ENCODE results near the gene MTHFR. TPM values are rescaled to one million over a fixed set of nuclear protein-coding genes. Genes with fewer than 3 reads are reported as not detected.

The MTHFR gene
- total and polyA plus RNA-seq, 2 of the 8 experiments (the other 6 are each of a cell fraction or from before 2014, with no cell fraction given), result 8.7 to 18.5 TPM

DNA sequence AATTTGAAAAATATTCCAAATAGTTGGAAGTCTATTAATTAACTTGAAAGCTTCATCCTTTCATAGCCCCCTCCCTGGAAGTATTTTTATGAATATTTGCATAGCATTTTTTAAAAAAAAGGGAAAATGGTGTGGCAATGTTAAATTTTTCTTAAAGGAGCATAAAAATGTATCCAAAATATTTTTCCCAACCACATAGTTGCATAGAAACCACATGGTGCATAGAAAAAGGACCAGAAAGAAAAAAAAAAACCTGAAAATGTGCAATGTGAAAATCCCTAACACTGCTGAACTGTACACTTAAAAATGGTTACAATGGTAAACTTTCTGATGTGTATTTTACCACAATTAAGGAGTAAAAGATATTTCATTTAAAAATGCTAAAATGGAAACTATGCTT lies 35.8 kb downstream of the MTHFR start:
- no peak overlapping the region for H3K4me3 ChIP-seq (ENCODE audit: extremely low read depth in 1 of 4, insufficient read depth in 2 of 4, low read depth in 3 of 4, low read length in 4 of 4)
- no peak overlapping the region for H2AK5ac ChIP-seq (ENCODE audit: low read depth, low read length)
- H3K36me3 ChIP-seq (ENCODE audit: control insufficient read depth in 2 of 4, insufficient read depth in 4 of 4, low read length in 3 of 4), result no peaks in the 10 kb centered on the region
- H2BK120ac ChIP-seq (replicated peaks; ENCODE audit: low read depth, low read length), result no peak overlapping the region
- no peaks in the 10 kb centered on the region for H3K9me3 ChIP-seq (ENCODE audit: insufficient read depth in 2 of 2, low read depth in 1 of 2, low read length in 1 of 2)
- H4K8ac ChIP-seq (ENCODE audit: extremely low read depth, insufficient read depth, low read length), result no peak overlapping the region
- H3K4ac ChIP-seq (replicated peaks; ENCODE audit: insufficient read length, low read depth, low read length), result no peak overlapping the region
- ChIA-PET POLR2A (ENCODE audit: partially characterized antibody) (interaction anchor here (0.7 to 1.0 kb wide), 2 partner anchors 8 to 582 kb away, joined by 3 read pairs; no protein-coding TSS in a partner anchor), CTCF (ENCODE audit: partially characterized antibody) (interaction anchor here (0.7 to 1.3 kb wide), 3 partner anchors 10 to 594 kb away, joined by 3 to 5 read pairs (median 3); no protein-coding TSS in a partner anchor)
- H3K9ac ChIP-seq (replicated peaks in 1 of 4; ENCODE audit: extremely low read depth in 1 of 4, low read depth in 3 of 4, low read length in 3 of 4), result no peak overlapping the region
- H3K4me2 ChIP-seq (ENCODE audit: insufficient read depth in 1 of 2, low read depth in 2 of 2, low read length in 2 of 2), result no peak overlapping the region
- no peaks in the 10 kb centered on the region for H3K79me1 ChIP-seq (ENCODE audit: low read depth, low read length)
- no peak overlapping the region for H3K56ac ChIP-seq (replicated peaks; ENCODE audit: insufficient read length, low read depth, low read length)
- no peaks in the 10 kb centered on the region for H4K20me1 ChIP-seq (replicated peaks in 1 of 2; ENCODE audit: control insufficient read depth in 1 of 2, insufficient read depth in 2 of 2, low read length in 2 of 2)
- H3K18ac ChIP-seq (ENCODE audit: extremely low read depth, low read length), result no peak overlapping the region
- H3K23me2 ChIP-seq (ENCODE audit: low read depth, low read length), result no peaks in the 10 kb centered on the region
- no peak overlapping the region for H4K91ac ChIP-seq (replicated peaks; ENCODE audit: insufficient read length, low read length)
- H2AFZ ChIP-seq (ENCODE audit: low read length), result no peak overlapping the region
- H3K27me3 ChIP-seq (replicated peaks in 1 of 4; ENCODE audit: control insufficient read depth in 3 of 4, extremely low read depth in 1 of 4, insufficient read depth in 3 of 4, low read length in 3 of 4), result peaks cover 0 to 4% (median 0%) of the 10 kb centered on the region in 4 experiments; a peak in 3 of 7 replicates
- FAIRE-seq (no peak), DNase-seq (ENCODE audit: low read depth in 1 of 2, low spot score in 2 of 2) (no peak)
- H3K79me2 ChIP-seq (ENCODE audit: control insufficient read depth in 1 of 2, insufficient read depth in 2 of 2, low read length in 2 of 2), result no peaks in the 10 kb centered on the region
- H3K14ac ChIP-seq (ENCODE audit: insufficient read length), result no peak overlapping the region
- no peak overlapping the region for H2BK15ac ChIP-seq (ENCODE audit: low read length)
- no peaks in the 10 kb centered on the region for H3K4me1 ChIP-seq (replicated peaks in 1 of 4; ENCODE audit: control insufficient read depth in 3 of 4, insufficient read depth in 4 of 4, low read length in 3 of 4)
- H3K27ac ChIP-seq (ENCODE audit: low read depth, low read length), result no peak overlapping the region
- no peak overlapping the region for H2BK5ac ChIP-seq (ENCODE audit: low read depth, low read length)
- H2BK12ac ChIP-seq (ENCODE audit: low read depth, low read length), result no peak overlapping the region
- no peak overlapping the region for H2BK20ac ChIP-seq (ENCODE audit: low read length)
- H3K23ac ChIP-seq (ENCODE audit: insufficient read length), result no peak overlapping the region
- H4K5ac ChIP-seq (ENCODE audit: insufficient read length, low read depth, low read length), result no peak overlapping the region
- TF ChIP-seq HDAC6 (IDR thresholded peaks at IDR 0.05; ENCODE audit: low read depth, low read length) (no peak), SIN3A (conservative IDR thresholded peaks at IDR 0.05 in 1 of 2, IDR thresholded peaks at IDR 0.05 in 1 of 2; ENCODE audit: low read depth in 1 of 2, low read length in 2 of 2) (no peak), SIRT6 (IDR thresholded peaks at IDR 0.05; ENCODE audit: low read length) (no peak), SP4 (IDR thresholded peaks at IDR 0.05; ENCODE audit: low read length) (no peak), SP2 (IDR thresholded peaks at IDR 0.05; ENCODE audit: low read length) (no peak), POU5F1 (IDR thresholded peaks at IDR 0.05; ENCODE audit: low read depth, low read length) (no peak), CBX5 (IDR thresholded peaks at IDR 0.05; ENCODE audit: low read depth, low read length) (no peak), POLR2AphosphoS5 (IDR thresholded peaks at IDR 0.05; ENCODE audit: low read depth, low read length) (no peak), ZNF274 (IDR thresholded peaks at IDR 0.05; ENCODE audit: borderline replicate concordance, extremely low read depth, low read length) (no peak), CHD2 (IDR thresholded peaks at IDR 0.05; ENCODE audit: low read length) (no peak), CREB1 (IDR thresholded peaks at IDR 0.05) (no peak), CTCF (IDR thresholded peaks at IDR 0.05; ENCODE audit: control extremely low read depth in 1 of 3, insufficient read depth in 1 of 3, low read depth in 1 of 3, low read length in 3 of 3) (no peak)
- TF ChIP-seq, protein P1, sequence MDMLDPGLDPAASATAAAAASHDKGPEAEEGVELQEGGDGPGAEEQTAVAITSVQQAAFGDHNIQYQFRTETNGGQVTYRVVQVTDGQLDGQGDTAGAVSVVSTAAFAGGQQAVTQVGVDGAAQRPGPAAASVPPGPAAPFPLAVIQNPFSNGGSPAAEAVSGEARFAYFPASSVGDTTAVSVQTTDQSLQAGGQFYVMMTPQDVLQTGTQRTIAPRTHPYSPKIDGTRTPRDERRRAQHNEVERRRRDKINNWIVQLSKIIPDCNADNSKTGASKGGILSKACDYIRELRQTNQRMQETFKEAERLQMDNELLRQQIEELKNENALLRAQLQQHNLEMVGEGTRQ (IDR thresholded peaks at IDR 0.05; ENCODE audit: low read length), result no peak

All from H1 (cell line).